WI38 (cell line): ENCODE measurements around the gene HSPB6.
"Not testable (repeated sequence)": the region's sequence is repeated elsewhere in the genome, so short reads cannot be mapped to it uniquely, and the experiment has no call there.

Source experiments
- H3K4me3 ChIP-seq: 2 replicates; pipeline ENCODE4 v1.5.1; 2011; ENCODE audit warnings: low read depth, mild to moderate bottlenecking, control low read depth, low read length
- CTCF ChIP-seq: IDR thresholded peaks from 2 replicates; pipeline ENCODE4 v1.5.1; 2012; ENCODE audit warnings: low read depth, mild to moderate bottlenecking, control low read depth, low read length

Gene HSPB6

GRCh38 chr19:35729763-35730162 is 27.1 kb downstream of the HSPB6 start:
- TF ChIP-seq CTCF = no peak

GRCh38 chr19:35729021-35729420 is 27.8 kb downstream of the HSPB6 start:
- no peak overlapping the region for H3K4me3 ChIP-seq
- no peak for TF ChIP-seq CTCF

More at GRCh38 chr19:35729763-35730162, 27.1 kb downstream of the HSPB6 start:
- H3K4me3 ChIP-seq = no peak overlapping the region

- no peak for TF ChIP-seq CTCF
- no peak overlapping the region for H3K4me3 ChIP-seq
Observed at GRCh38 chr19:35727956-35728706, 28.7 kb downstream of the HSPB6 start.

- TF ChIP-seq CTCF = no peak
Observed at GRCh38 chr19:35727053-35727955, 29.5 kb downstream of the HSPB6 start.

GRCh38 chr19:35725216-35725861 is 31.5 kb downstream of the HSPB6 start:
- no peak for TF ChIP-seq CTCF
- H3K4me3 ChIP-seq = no peak overlapping the region

More at GRCh38 chr19:35727053-35727955, 29.5 kb downstream of the HSPB6 start:
- H3K4me3 ChIP-seq = no peak overlapping the region

- TF ChIP-seq CTCF = no peak
- H3K4me3 ChIP-seq = no peak overlapping the region
Observed at GRCh38 chr19:35724560-35724959, 32.3 kb downstream of the HSPB6 start.

- not testable (repeated sequence) for H3K4me3 ChIP-seq
Observed at GRCh38 chr19:35724132-35724531, 32.7 kb downstream of the HSPB6 start.
